Thymus (tissue), 11 donors: Measurements from ENCODE around the gene EFCAB8. TPM values are rescaled to one million over a fixed set of nuclear protein-coding genes. Genes with fewer than 3 reads are reported as not detected.

Source experiments
- DNase-seq, 9 donors: peaks; one replicate each; pipeline ENCODE4 v3.0.0-alpha.2; 2013; ENCODE audit warnings: low spot score in 9 of 9, low read depth in 6 of 9, missing footprints in 1 of 9
- H3K27ac ChIP-seq, 2 donors: one replicate each; pipeline ENCODE4 v1.5.1; 2013; ENCODE audit warnings: control low read depth in 1 of 2, low read depth in 1 of 2, low read length in 1 of 2, mild to moderate bottlenecking in 1 of 2, moderate library complexity in 1 of 2
- H3K27me3 ChIP-seq, 2 donors: one replicate each; pipeline ENCODE4 v1.5.1; 2013; ENCODE audit warnings: low read length in 1 of 2; ENCODE audit not compliant: control insufficient read depth in 2 of 2, insufficient read depth in 1 of 2
- H3K36me3 ChIP-seq, 2 donors: one replicate each; pipeline ENCODE4 v1.5.1; 2013; ENCODE audit warnings: low read length in 1 of 2, mild to moderate bottlenecking in 1 of 2, moderate library complexity in 1 of 2; ENCODE audit not compliant: control insufficient read depth in 2 of 2, insufficient read depth in 2 of 2
- H3K4me1 ChIP-seq, 2 donors: one replicate each; pipeline ENCODE4 v1.5.1; 2013; ENCODE audit warnings: low read length in 2 of 2; ENCODE audit not compliant: control insufficient read depth in 2 of 2, insufficient read depth in 2 of 2
- H3K4me3 ChIP-seq, 2 donors: one replicate each; pipeline ENCODE4 v1.5.1; 2013; ENCODE audit warnings: low read length in 2 of 2, control low read depth in 1 of 2, mild to moderate bottlenecking in 1 of 2
- H3K9me3 ChIP-seq, 2 donors: one replicate each; pipeline ENCODE4 v1.5.1; 2013; ENCODE audit warnings: low read length in 1 of 2, mild to moderate bottlenecking in 1 of 2; ENCODE audit not compliant: control insufficient read depth in 2 of 2, insufficient read depth in 1 of 2
- WGBS: extraction: QIAGEN DNeasy Blood & Tissue Kit; methylation state at CpG from one replicate; pipeline ENCODE4 v1.1.7; 2013; 5-methylcytosine and 5-hydroxymethylcytosine counted together
- polyA plus RNA-seq: library from polyadenylated mRNA; stranded (reverse); fragments of 200-250 nt; gene quantifications from one replicate; pipeline ENCODE4 v1.2.3, GENCODE V29; 2013
- total RNA-seq: library from RNA; stranded (reverse); fragments of 120-200 nt; gene quantifications from one replicate; pipeline ENCODE4 v1.2.4, GENCODE V29; 2013
- donor health status: healthy.

Gene EFCAB8
- total and polyA plus RNA-seq, 2 donors = 0.33 to 0.46 TPM

DNA sequence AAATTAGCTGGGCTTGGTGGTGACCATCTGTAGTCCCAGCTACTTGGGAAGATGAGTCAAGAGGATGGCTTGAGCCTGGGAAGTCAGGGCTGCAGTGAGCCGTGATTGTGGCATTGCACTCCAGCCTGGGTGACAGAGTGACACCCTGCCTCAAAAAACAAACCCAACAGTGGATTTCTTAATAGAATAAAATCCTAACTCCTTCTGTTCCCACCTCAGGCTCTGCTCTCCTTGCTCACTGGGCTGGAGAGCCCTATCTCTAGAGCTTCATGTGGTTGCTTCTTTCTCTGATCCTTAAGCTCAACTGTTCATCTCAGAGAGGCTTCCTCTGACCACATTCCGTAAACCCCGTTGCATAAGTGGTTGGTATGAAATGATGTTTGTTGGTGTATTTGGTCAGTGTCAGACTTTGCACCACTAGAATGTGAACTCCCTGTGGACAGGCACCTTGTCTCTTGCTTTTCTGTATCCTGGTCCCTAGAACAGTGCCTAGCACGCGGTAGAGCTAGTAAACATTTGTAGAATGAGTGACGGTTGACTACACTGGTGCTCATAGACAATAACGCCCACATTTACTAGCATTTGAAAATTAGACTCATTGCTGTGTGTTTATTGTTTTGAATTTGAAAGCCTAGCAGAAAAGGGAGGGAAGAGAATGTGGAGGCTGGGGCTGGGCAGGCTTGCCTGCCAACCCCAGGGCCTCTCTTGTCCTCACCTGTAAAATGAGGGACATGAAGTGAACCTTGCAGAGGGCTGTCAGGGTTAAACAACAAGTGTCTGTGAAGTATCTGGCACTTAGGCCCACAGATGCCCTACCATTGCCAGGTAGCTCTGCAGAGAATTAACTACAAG lies 34.8 kb upstream of the EFCAB8 start:
- WGBS = 90% methylated on average over 7 of the region's 7 CpGs
- Histone ChIP-seq H3K9me3 (no peaks in the 10 kb centered on the region), H3K4me1 (peaks cover 18 to 37% of the 10 kb centered on the region in 2 donors), H3K4me3 (no peak overlapping the region), H3K27ac (peak overlapping the region in 1 of 2 donors; percentile 47), H3K36me3 (peaks cover 21 to 32% of the 10 kb centered on the region in 2 donors), H3K27me3 (no peaks in the 10 kb centered on the region)
- DNase-seq = no peak

DNA sequence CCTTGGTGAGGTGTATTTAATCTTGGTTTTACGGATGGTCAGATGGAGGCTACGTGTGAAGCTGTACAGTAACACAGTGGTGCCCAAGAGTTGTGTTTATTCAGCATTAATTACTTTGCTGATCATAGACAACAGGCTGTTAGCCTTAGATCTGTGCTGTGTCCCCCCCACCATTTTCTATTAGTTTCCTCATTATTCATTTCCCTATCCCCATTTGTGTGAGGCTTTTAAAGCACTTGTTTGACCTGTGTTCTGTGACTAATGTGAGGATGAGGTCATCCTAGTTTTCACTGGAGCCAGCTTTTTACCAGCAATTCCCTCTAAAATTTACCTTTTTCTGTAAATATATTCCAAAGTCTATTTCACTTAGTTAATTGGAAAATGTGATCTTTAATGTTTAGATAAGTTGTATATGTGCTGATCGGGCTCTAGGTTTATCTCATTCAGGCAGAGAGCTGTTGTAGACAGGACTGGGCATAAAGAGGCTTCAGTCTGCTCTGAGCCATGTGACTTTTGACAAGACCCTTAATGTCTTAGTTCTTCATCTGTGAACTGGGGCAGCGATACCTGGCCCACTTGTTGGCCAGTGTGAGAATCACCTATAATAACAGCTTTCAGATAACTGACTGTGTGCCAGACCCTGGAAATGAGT lies 30.6 kb upstream of the EFCAB8 start:
- H3K9me3 ChIP-seq = no peaks in the 10 kb centered on the region
- H3K27me3 ChIP-seq = no peaks in the 10 kb centered on the region
- 98% methylated on average over 4 of the region's 4 CpGs for WGBS
- H3K36me3 ChIP-seq = peaks cover 34 to 60% of the 10 kb centered on the region in 2 donors
- no peak overlapping the region for H3K4me3 ChIP-seq
- DNase-seq = no peak
- peaks cover 4 to 16% of the 10 kb centered on the region in 2 donors for H3K4me1 ChIP-seq
- no peak overlapping the region for H3K27ac ChIP-seq

DNA sequence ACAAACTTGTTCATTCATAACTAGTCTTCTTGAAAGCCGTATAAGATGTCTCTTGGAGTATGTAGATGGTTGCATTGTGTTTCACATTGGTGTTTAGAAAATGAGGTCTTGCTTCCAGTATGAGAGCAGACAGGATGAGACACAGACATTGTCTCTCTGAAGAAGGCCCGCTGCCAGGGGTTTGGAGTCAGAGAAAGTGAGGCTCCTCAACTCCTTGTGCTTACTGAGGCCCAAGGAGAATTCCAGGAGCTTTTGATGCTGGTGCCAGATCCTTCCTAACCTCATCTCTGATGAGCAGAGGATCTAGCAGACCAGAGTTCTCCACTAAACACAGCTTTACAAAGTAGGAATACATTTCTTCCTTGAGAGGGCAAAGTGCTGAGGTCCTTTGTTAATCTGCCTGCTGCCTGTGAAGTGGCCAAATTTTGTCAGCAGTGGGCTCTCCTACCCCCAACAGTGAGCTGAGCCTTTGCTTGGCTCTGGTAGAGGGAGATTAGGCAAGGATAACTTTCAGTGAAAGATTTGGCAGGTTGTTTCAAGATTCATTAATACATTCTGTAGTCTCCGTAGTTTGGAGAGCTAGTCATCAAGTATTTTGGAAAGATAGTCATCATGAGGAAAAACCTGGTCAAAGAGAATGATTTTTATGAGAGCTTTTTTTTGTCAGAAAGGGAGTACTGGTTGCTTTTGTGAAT lies 29.3 kb upstream of the EFCAB8 start:
- WGBS = 96% methylated on average over 3 of the region's 3 CpGs
- Histone ChIP-seq H3K9me3 (no peaks in the 10 kb centered on the region), H3K4me1 (peaks cover 0 to 4% of the 10 kb centered on the region in 2 donors), H3K36me3 (peaks cover 38 to 70% of the 10 kb centered on the region in 2 donors), H3K27me3 (no peaks in the 10 kb centered on the region), H3K4me3 (no peak overlapping the region), H3K27ac (no peak overlapping the region)
- DNase-seq = no peak

DNA sequence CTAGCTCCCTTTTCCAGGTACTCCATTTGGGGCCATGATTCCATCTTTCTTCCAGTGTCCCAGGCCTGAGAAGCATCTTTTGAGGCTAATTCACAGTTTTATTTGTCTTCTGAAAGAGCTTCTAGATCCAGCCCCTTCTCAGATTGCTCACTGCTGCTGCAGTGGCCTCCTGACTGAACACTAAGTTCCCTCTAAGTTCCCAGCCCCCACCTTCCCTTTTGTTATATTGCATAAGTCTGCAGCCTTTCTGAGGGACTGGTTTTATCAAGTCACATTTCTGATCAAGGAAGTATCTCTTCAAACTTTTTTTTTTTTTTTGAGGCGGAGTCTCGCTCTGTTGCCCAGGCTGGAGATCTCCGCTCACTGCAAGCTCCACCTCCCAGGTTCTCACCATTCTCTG lies 28.3 kb upstream of the EFCAB8 start:
- Histone ChIP-seq H3K4me3 (no peak overlapping the region), H3K9me3 (no peaks in the 10 kb centered on the region), H3K36me3 (peaks cover 44 to 76% of the 10 kb centered on the region in 2 donors), H3K27ac (no peak overlapping the region), H3K4me1 (peaks cover 0 to 4% of the 10 kb centered on the region in 2 donors), H3K27me3 (no peaks in the 10 kb centered on the region)
- 95% methylated on average over 3 of the region's 3 CpGs for WGBS
- DNase-seq = peak in 1 of 9 donors; percentile 29

DNA sequence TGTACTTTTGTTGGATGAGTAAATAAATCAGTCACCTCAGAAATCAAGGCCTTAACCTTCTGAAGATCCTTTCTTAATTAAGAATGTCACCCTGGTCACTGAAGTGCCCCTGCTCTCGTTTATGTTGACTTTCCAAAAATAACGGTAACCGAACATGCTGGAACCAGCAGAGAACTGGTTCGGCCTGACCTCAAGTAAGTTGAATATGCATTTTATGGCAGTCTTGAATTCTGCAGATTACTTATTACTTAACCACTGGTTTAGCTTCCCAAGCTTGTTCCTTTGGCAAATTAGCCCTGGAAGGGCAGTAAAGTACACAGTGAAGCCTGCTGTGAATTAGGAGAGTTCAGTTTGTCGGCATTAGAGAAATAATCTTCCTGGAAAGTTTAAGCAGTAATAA lies 26.7 kb upstream of the EFCAB8 start:
- no peaks in the 10 kb centered on the region for H3K9me3 ChIP-seq
- H3K4me1 ChIP-seq = peaks cover 0 to 4% of the 10 kb centered on the region in 2 donors
- H3K4me3 ChIP-seq = no peak overlapping the region
- peaks cover 48 to 77% of the 10 kb centered on the region in 2 donors for H3K36me3 ChIP-seq
- no peaks in the 10 kb centered on the region for H3K27me3 ChIP-seq
- no peak overlapping the region for H3K27ac ChIP-seq
- no peak for DNase-seq
- WGBS = 97% methylated on average over 5 of the region's 5 CpGs

DNA sequence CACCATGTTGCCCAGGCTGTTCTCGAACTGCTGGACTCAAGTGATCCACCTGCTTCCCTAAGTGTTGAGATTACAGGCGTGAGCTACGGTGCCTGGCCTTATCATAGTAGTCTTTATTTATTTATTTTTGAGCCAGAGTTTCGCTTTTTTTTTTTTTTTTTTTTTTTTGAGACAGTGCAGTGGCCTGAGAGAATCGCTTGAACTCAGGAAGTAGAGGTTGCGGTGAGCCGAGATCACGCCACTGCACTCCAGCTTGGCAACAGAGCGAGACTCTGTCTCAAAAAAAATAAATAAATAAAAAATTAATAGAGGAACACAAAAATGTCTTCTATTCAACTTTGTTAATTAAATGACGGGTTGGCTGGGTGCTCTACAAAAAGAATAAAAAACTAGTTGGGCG lies 26.1 kb upstream of the EFCAB8 start:
- Histone ChIP-seq H3K4me3 (no peak overlapping the region), H3K27ac (no peak overlapping the region), H3K36me3 (peaks cover 54 to 79% of the 10 kb centered on the region in 2 donors), H3K9me3 (no peaks in the 10 kb centered on the region), H3K4me1 (peaks cover 0 to 4% of the 10 kb centered on the region in 2 donors), H3K27me3 (no peaks in the 10 kb centered on the region)
- no peak for DNase-seq
- WGBS = 89% methylated on average over 11 of the region's 11 CpGs

DNA sequence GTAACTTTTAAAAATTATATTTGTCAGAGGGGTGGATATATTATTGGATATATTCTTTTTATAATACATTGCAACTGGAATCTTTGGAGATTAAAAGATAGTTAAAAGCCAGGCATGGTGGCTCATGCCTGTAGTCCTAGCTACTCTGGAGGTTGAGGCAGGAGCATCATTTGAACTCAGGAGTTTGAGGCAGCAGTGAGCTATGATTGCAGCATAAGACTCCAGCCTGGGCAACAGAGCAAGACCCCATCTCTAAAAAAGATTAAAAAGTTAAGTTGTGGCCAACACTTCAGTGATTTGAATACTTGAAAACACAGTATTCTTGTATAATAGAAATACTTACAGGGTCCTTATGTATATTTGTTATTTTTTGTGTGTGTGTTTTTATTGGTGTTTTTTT lies 23.8 kb upstream of the EFCAB8 start:
- H3K4me3 ChIP-seq = no peak overlapping the region
- DNase-seq = no peak
- H3K27me3 ChIP-seq = no peaks in the 10 kb centered on the region
- peaks cover 63 to 80% of the 10 kb centered on the region in 2 donors for H3K36me3 ChIP-seq
- peaks cover 0 to 3% of the 10 kb centered on the region in 2 donors for H3K4me1 ChIP-seq
- H3K9me3 ChIP-seq = no peaks in the 10 kb centered on the region
- no peak overlapping the region for H3K27ac ChIP-seq

DNA sequence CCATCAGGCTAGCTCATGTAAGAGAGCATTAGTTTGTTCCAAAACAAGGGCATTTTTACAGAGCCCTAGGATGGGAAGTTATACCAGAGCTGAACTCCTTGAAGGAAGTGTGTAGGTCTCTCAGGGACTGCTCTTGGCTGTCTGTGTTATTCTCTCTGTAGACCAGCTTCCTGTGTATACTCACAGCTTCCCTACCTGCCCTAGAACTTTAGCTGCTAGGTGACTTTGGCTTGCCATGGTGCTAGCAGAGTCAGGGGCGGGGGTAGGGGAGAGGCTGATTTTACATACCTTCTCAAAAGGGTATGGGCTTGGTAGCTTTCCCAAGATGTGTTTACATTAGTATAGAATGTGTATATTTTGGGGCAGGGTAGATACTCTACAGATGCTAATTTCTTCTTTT lies 21.6 kb upstream of the EFCAB8 start:
- DNase-seq = no peak
- 100% methylated on average over 1 of the region's 1 CpG for WGBS
- no peaks in the 10 kb centered on the region for H3K27me3 ChIP-seq
- H3K36me3 ChIP-seq = peaks cover 79 to 87% of the 10 kb centered on the region in 2 donors
- H3K4me1 ChIP-seq = peaks cover 0 to 5% of the 10 kb centered on the region in 2 donors
- H3K9me3 ChIP-seq = no peaks in the 10 kb centered on the region
- no peak overlapping the region for H3K27ac ChIP-seq
- H3K4me3 ChIP-seq = no peak overlapping the region
